ENCODE data around the gene TK1.

DNA sequence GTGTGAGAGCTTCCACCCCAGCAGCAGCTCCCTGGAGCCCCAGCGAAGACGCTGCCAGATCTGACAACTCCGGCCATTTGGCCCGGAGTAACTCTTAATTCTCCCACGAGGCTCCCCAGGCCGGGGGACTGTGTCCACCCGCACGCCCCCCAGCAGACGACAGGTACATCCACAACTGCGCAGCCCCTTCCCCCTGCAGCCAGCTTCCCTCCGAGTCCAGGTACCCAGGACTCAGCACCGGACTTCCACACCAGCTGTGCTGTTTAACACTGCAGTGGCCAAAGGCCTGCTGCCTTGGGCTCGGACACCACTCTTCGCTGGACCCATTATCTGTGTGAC, 11.2 kb downstream of the TK1 start:
- TF ChIP-seq, protein P1, sequence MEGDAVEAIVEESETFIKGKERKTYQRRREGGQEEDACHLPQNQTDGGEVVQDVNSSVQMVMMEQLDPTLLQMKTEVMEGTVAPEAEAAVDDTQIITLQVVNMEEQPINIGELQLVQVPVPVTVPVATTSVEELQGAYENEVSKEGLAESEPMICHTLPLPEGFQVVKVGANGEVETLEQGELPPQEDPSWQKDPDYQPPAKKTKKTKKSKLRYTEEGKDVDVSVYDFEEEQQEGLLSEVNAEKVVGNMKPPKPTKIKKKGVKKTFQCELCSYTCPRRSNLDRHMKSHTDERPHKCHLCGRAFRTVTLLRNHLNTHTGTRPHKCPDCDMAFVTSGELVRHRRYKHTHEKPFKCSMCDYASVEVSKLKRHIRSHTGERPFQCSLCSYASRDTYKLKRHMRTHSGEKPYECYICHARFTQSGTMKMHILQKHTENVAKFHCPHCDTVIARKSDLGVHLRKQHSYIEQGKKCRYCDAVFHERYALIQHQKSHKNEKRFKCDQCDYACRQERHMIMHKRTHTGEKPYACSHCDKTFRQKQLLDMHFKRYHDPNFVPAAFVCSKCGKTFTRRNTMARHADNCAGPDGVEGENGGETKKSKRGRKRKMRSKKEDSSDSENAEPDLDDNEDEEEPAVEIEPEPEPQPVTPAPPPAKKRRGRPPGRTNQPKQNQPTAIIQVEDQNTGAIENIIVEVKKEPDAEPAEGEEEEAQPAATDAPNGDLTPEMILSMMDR (IDR thresholded peaks at IDR 0.05): no peak
- no peak for TF ChIP-seq EZH2 (IDR thresholded peaks at IDR 0.05; ENCODE audit: borderline replicate concordance, insufficient read depth, low read depth, low read length, poor library complexity, severe bottlenecking)
